GM23338 (cell line): ENCODE data around the gene CDK5. TPM values are rescaled to one million over a fixed set of nuclear protein-coding genes. Genes with fewer than 3 reads are reported as not detected.

Experiments
- ATAC-seq: fragments of 200-7000 bp; cut with Tn5 transposase; 3 replicates; pipeline ENCODE4 v1.9.1; 2020
- DNase-seq: peaks from one replicate; pipeline ENCODE4 v3.0.0-alpha.2; 2015; ENCODE audit warnings: low spot score
- H2AFZ ChIP-seq: fragments of 200-600 bp; sonication (generic); 2 replicates; pipeline ENCODE4 v1.8.0; 2016; ENCODE audit warnings: antibody characterized with exemption, mild to moderate bottlenecking, moderate library complexity
- H3F3A ChIP-seq: fragments of 200-600 bp; sonication (generic); replicated peaks from 2 replicates; pipeline ENCODE4 v1.8.0; 2017; ENCODE audit warnings: antibody characterized with exemption, mixed run types, low read depth
- H3K27ac ChIP-seq: fragments of 200-600 bp; sonication (generic); 2 replicates; pipeline ENCODE4 v1.6.1; 2016; ENCODE audit warnings: low read depth
- H3K27me3 ChIP-seq: fragments of 200-600 bp; sonication (generic); 2 replicates; pipeline ENCODE4 v1.8.0; 2016; ENCODE audit warnings: mild to moderate bottlenecking, mixed run types, moderate library complexity; ENCODE audit not compliant: insufficient read depth
- H3K36me3 ChIP-seq: fragments of 200-600 bp; sonication (generic); 2 replicates; pipeline ENCODE4 v1.8.0; 2016; ENCODE audit warnings: mild to moderate bottlenecking; ENCODE audit not compliant: insufficient read depth
- H3K4me1 ChIP-seq: fragments of 200-600 bp; sonication (generic); 2 replicates; pipeline ENCODE4 v1.8.0; 2016; ENCODE audit warnings: mild to moderate bottlenecking, moderate library complexity; ENCODE audit not compliant: insufficient read depth
- H3K4me2 ChIP-seq: fragments of 200-600 bp; sonication (generic); 2 replicates; pipeline ENCODE4 v1.7.1; 2017; ENCODE audit warnings: mixed run types
- H3K4me3 ChIP-seq: fragments of 200-600 bp; sonication (generic); 2 replicates; pipeline ENCODE4 v1.6.1; 2016; ENCODE audit warnings: mixed run types
- H3K79me2 ChIP-seq: fragments of 200-600 bp; sonication (generic); replicated peaks from 2 replicates; pipeline ENCODE4 v1.8.0; 2017; ENCODE audit warnings: mild to moderate bottlenecking; ENCODE audit not compliant: insufficient read depth
- H3K9me2 ChIP-seq: fragments of 200-600 bp; sonication (generic); 2 replicates; pipeline ENCODE4 v1.8.0; 2017; ENCODE audit not compliant: insufficient read depth
- H4K20me1 ChIP-seq: fragments of 200-600 bp; sonication (generic); replicated peaks from 2 replicates; pipeline ENCODE4 v1.8.0; 2017; ENCODE audit warnings: mild to moderate bottlenecking; ENCODE audit not compliant: insufficient read depth
- H3K27ac Mint-ChIP-seq: 2 replicates; pipeline ENCODE4 v1.8.0; 2020; ENCODE audit warnings: inconsistent platforms, mild to moderate bottlenecking, moderate library complexity, mixed read lengths
- H3K27me3 Mint-ChIP-seq: 3 replicates; pipeline ENCODE4 v1.8.0; 2022; ENCODE audit warnings: low read depth, mild to moderate bottlenecking, moderate library complexity, mixed read lengths, inconsistent platforms; ENCODE audit not compliant: insufficient read depth, poor library complexity
- H3K36me3 Mint-ChIP-seq: 3 replicates; pipeline ENCODE4 v1.8.0; 2021; ENCODE audit warnings: low read depth, mild to moderate bottlenecking, inconsistent platforms, moderate library complexity, mixed read lengths
- H3K4me1 Mint-ChIP-seq: 3 replicates; pipeline ENCODE4 v1.8.0; 2020; ENCODE audit warnings: mild to moderate bottlenecking, inconsistent platforms, mixed read lengths
- H3K4me3 Mint-ChIP-seq: 3 replicates; pipeline ENCODE4 v1.8.0; 2021; ENCODE audit warnings: moderate library complexity, mild to moderate bottlenecking, inconsistent platforms, mixed read lengths
- H3K9me3 Mint-ChIP-seq: 3 replicates; pipeline ENCODE4 v1.8.0; 2020; ENCODE audit warnings: moderate library complexity, mild to moderate bottlenecking, inconsistent platforms, mixed read lengths
- CREB1 ChIP-seq: fragments of 250-450 bp; sonication (Bioruptor Pico); IDR thresholded peaks from 2 replicates; pipeline ENCODE4 v1.5.0; 2020; ENCODE audit warnings: low read depth, mild to moderate bottlenecking, moderate library complexity
- EZH2 ChIP-seq: fragments of 200-600 bp; sonication (generic); IDR thresholded peaks from one replicate; pipeline ENCODE4 v1.8.0; 2017; ENCODE audit warnings: antibody characterized with exemption, mild to moderate bottlenecking, low read depth; ENCODE audit not compliant: unreplicated experiment
- JUNB ChIP-seq: IDR thresholded peaks from one replicate; pipeline ENCODE4 v1.6.1; 2016; ENCODE audit warnings: antibody characterized with exemption; ENCODE audit not compliant: unreplicated experiment
- POLR2AphosphoS5 ChIP-seq: IDR thresholded peaks from 2 replicates; pipeline ENCODE4 v1.6.1; 2016; ENCODE audit warnings: antibody characterized with exemption, low read depth
- STAT1 ChIP-seq: IDR thresholded peaks from one replicate; pipeline ENCODE4 v1.6.1; 2016; ENCODE audit warnings: antibody characterized with exemption; ENCODE audit not compliant: unreplicated experiment
- ZNF114 ChIP-seq: fragments of 250-450 bp; sonication (Bioruptor Pico); IDR thresholded peaks from 2 replicates; pipeline ENCODE4 v1.5.0; 2020; ENCODE audit warnings: mild to moderate bottlenecking, moderate library complexity
- ZNF331 ChIP-seq: fragments of 250-450 bp; sonication (Bioruptor Pico); IDR thresholded peaks from 2 replicates; pipeline ENCODE4 v1.5.0; 2020; ENCODE audit warnings: low read depth, mild to moderate bottlenecking, moderate library complexity
- ZNF462 ChIP-seq: fragments of 250-450 bp; sonication (Bioruptor Pico); IDR thresholded peaks from 2 replicates; pipeline ENCODE4 v1.5.0; 2020; ENCODE audit warnings: mild to moderate bottlenecking, moderate library complexity
- polyA plus RNA-seq: library from polyadenylated mRNA; unstranded; fragments of >200 nt; fragmentation: Nextera tagmentation; extraction: Ambion mirVana; gene quantifications from 2 replicates; pipeline ENCODE4 v1.2.1, GENCODE V29; 2016
- total RNA-seq: library from RNA; depleted of rRNA; stranded (reverse); fragments of >200 nt; shearing (Covaris generic); gene quantifications from 2 replicates; pipeline ENCODE4 v1.2.3, GENCODE V29; 2014
- TF ChIP-seq, protein P1 (sequence below): IDR thresholded peaks from 2 replicates; pipeline ENCODE4 v1.6.1; 2016; ENCODE audit warnings: antibody characterized with exemption

CDK5 gene
- total and polyA plus RNA-seq, 2 experiments from 2014 or later: 19.8 to 27.1 TPM

- H3K79me2 ChIP-seq: peaks cover 8% of the 10 kb centered on the region
- H2AFZ ChIP-seq: no peak overlapping the region
- H3F3A ChIP-seq: peaks cover 11% of the 10 kb centered on the region; the same call in 1 of the 2 replicates
- no peak for DNase-seq
- H3K4me3 ChIP-seq: no peak overlapping the region
- Mint-ChIP-seq H3K27ac (no peak overlapping the region), H3K36me3 (peaks cover 53% of the 10 kb centered on the region), H3K9me3 (no peaks in the 10 kb centered on the region), H3K27me3 (peaks cover 30% of the 10 kb centered on the region), H3K4me1 (peaks cover 24% of the 10 kb centered on the region), H3K4me3 (no peak overlapping the region)
- H4K20me1 ChIP-seq: no peaks in the 10 kb centered on the region; the same call in 1 of the 2 replicates
- no peak overlapping the region for H3K4me2 ChIP-seq
- H3K4me1 ChIP-seq: peaks cover 21% of the 10 kb centered on the region
- peaks cover 4% of the 10 kb centered on the region; the same call in 1 of the 2 replicates for H3K27me3 ChIP-seq
- TF ChIP-seq STAT1 (no peak), POLR2AphosphoS5 (no peak), ZNF114 (CRISPR knock-in tag) (no peak)
- ATAC-seq: no peak
- H3K27ac ChIP-seq: 0 out of 2 replicates have a peak overlapping the region, but pooled peaks have one; percentile 50
- no peaks in the 10 kb centered on the region for H3K9me2 ChIP-seq
- H3K36me3 ChIP-seq: peaks cover 16% of the 10 kb centered on the region
Measured at GRCh38 chr7:151066273-151066974, 8.7 kb upstream of the CDK5 start.

- H3K27ac Mint-ChIP-seq: no peak overlapping the region
- Histone ChIP-seq H3K4me1 (peaks cover 29% of the 10 kb centered on the region), H3K36me3 (peaks cover 16% of the 10 kb centered on the region), H3K27me3 (peaks cover 11% of the 10 kb centered on the region; the same call in 1 of the 2 replicates), H3K79me2 (peaks cover 11% of the 10 kb centered on the region), H3K9me2 (no peaks in the 10 kb centered on the region), H3F3A (peaks cover 15% of the 10 kb centered on the region), H3K4me3 (no peak overlapping the region), H4K20me1 (no peaks in the 10 kb centered on the region; the same call in 1 of the 2 replicates), H3K27ac (no peak overlapping the region), H3K4me2 (no peak overlapping the region), H2AFZ (no peak overlapping the region)
- peaks cover 32% of the 10 kb centered on the region for H3K4me1 Mint-ChIP-seq
- ATAC-seq: no peak
- no peak overlapping the region for H3K4me3 Mint-ChIP-seq
- DNase-seq: no peak
- no peak for TF ChIP-seq POLR2AphosphoS5
- peaks cover 31% of the 10 kb centered on the region for H3K27me3 Mint-ChIP-seq
- H3K9me3 Mint-ChIP-seq: no peaks in the 10 kb centered on the region
- peaks cover 46% of the 10 kb centered on the region for H3K36me3 Mint-ChIP-seq
Measured at GRCh38 chr7:151065516-151065915, 7.8 kb upstream of the CDK5 start.

GRCh38 chr7:151064993-151065392 lies 7.3 kb upstream of the CDK5 start:
- Histone ChIP-seq H3K36me3 (peaks cover 16% of the 10 kb centered on the region), H3K9me2 (no peaks in the 10 kb centered on the region), H3K79me2 (peaks cover 11% of the 10 kb centered on the region), H4K20me1 (no peaks in the 10 kb centered on the region; the same call in 1 of the 2 replicates), H3K4me1 (peaks cover 29% of the 10 kb centered on the region), H2AFZ (no peak overlapping the region), H3F3A (peaks cover 15% of the 10 kb centered on the region), H3K27me3 (peaks cover 15% of the 10 kb centered on the region; the same call in 1 of the 2 replicates), H3K4me3 (no peak overlapping the region), H3K27ac (no peak overlapping the region), H3K4me2 (no peak overlapping the region)
- DNase-seq (no peak), ATAC-seq (no peak)
- peaks cover 35% of the 10 kb centered on the region for H3K27me3 Mint-ChIP-seq
- peaks cover 32% of the 10 kb centered on the region for H3K4me1 Mint-ChIP-seq
- peaks cover 41% of the 10 kb centered on the region for H3K36me3 Mint-ChIP-seq
- no peaks in the 10 kb centered on the region for H3K9me3 Mint-ChIP-seq
- no peak overlapping the region for H3K27ac Mint-ChIP-seq
- H3K4me3 Mint-ChIP-seq: no peak overlapping the region
- TF ChIP-seq CREB1 (CRISPR knock-in tag): no peak
- TF ChIP-seq ZNF331 (CRISPR knock-in tag): no peak
- TF ChIP-seq, protein P1, sequence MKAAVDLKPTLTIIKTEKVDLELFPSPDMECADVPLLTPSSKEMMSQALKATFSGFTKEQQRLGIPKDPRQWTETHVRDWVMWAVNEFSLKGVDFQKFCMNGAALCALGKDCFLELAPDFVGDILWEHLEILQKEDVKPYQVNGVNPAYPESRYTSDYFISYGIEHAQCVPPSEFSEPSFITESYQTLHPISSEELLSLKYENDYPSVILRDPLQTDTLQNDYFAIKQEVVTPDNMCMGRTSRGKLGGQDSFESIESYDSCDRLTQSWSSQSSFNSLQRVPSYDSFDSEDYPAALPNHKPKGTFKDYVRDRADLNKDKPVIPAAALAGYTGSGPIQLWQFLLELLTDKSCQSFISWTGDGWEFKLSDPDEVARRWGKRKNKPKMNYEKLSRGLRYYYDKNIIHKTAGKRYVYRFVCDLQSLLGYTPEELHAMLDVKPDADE: no peak
- no peak for TF ChIP-seq ZNF462 (CRISPR knock-in tag)
- TF ChIP-seq JUNB: no peak
- TF ChIP-seq POLR2AphosphoS5: no peak
- TF ChIP-seq EZH2: no peak
